Left ventricle myocardium inferior (tissue), 1 donor: ENCODE data around the gene ATP6V0C. TPM values are rescaled to one million over a fixed set of nuclear protein-coding genes. Genes with fewer than 3 reads are reported as not detected.

Experiments used
- DNase-seq: peaks from one replicate; pipeline ENCODE4 v3.0.0-alpha.2; 2020
- H3K27ac ChIP-seq: fragments of 200-600 bp; replicated peaks from 2 replicates; pipeline ENCODE4 v1.8.0; 2021
- H3K27me3 ChIP-seq: fragments of 200-600 bp; 2 replicates; pipeline ENCODE4 v1.8.0; 2021; ENCODE audit warnings: low read depth
- H3K36me3 ChIP-seq: fragments of 200-600 bp; 2 replicates; pipeline ENCODE4 v1.8.0; 2021
- H3K4me1 ChIP-seq: fragments of 200-600 bp; 2 replicates; pipeline ENCODE4 v1.8.0; 2021
- H3K4me3 ChIP-seq: fragments of 200-600 bp; 2 replicates; pipeline ENCODE4 v1.8.0; 2021; ENCODE audit warnings: mild to moderate bottlenecking, moderate library complexity
- H3K9me3 ChIP-seq: fragments of 200-600 bp; replicated peaks from 2 replicates; pipeline ENCODE4 v1.8.0; 2021
- CTCF ChIP-seq: fragments of 200-600 bp; IDR thresholded peaks from 2 replicates; pipeline ENCODE4 v1.8.0; 2021; ENCODE audit warnings: antibody characterized with exemption, mild to moderate bottlenecking, borderline replicate concordance
- intact Hi-C: fragments of 100-400 bp; cut with micrococcal nuclease; formaldehyde crosslinking; loops from one replicate; pipeline ENCODE4 v1.11.0; 2022
- total RNA-seq: library from RNA; stranded (reverse); fragmentation: NEBNext Ultra II Directional; extraction: Animal tissue kit (Norgen Biotek cat#: 25700); gene quantifications from one replicate; pipeline ENCODE4 v1.2.1, GENCODE V29; 2021
- donor health status: DM: no; HTN: yes; CAD: no; lungs with severe emphysema.

The ATP6V0C gene
- total RNA-seq, 1 donor from 2014 or later: 128 TPM

GRCh38 chr16:2473446-2473926, 40.3 kb upstream of the ATP6V0C start:
- Histone ChIP-seq H3K4me3 (peak overlapping the region; percentile 79), H3K36me3 (no peaks in the 10 kb centered on the region), H3K27me3 (peaks cover 49% of the 10 kb centered on the region), H3K27ac (no peak overlapping the region), H3K4me1 (peaks cover 69% of the 10 kb centered on the region), H3K9me3 (no peaks in the 10 kb centered on the region)
- TF ChIP-seq CTCF: no peak
- no peak for DNase-seq
- intact Hi-C loops: no loop called here

- no peaks in the 10 kb centered on the region for H3K36me3 ChIP-seq
- peak; percentile 56 for DNase-seq
- intact Hi-C loops: no loop called here
- peak overlapping the region; percentile 91 for H3K27ac ChIP-seq
- H3K27me3 ChIP-seq: peaks cover 44% of the 10 kb centered on the region
- H3K9me3 ChIP-seq: no peaks in the 10 kb centered on the region
- H3K4me3 ChIP-seq: peak overlapping the region; percentile 79
- TF ChIP-seq CTCF: peak; percentile 56
- H3K4me1 ChIP-seq: peaks cover 62% of the 10 kb centered on the region
Measured at GRCh38 chr16:2473999-2474876, 39.5 kb upstream of the ATP6V0C start.

- Histone ChIP-seq H3K27me3 (peaks cover 37% of the 10 kb centered on the region), H3K27ac (peak within 1 kb of the TSS; percentile 91), H3K36me3 (no peaks in the 10 kb centered on the region), H3K4me3 (peak within 1 kb of the TSS; percentile 79), H3K9me3 (no peaks in the 10 kb centered on the region), H3K4me1 (peaks cover 55% of the 10 kb centered on the region)
- peak; percentile 88 for DNase-seq
- TF ChIP-seq CTCF: no peak
- intact Hi-C loops: no loop called here
Measured at GRCh38 chr16:2474877-2475412, 38.8 kb upstream of the ATP6V0C start, which contains the start of gene TBC1D24. Gene TBC1D24 (plus strand): TSS chr16:2475127. CDS start chr16:2496149, 21,022 bp downstream.

GRCh38 chr16:2475413-2476344, 38.1 kb upstream of the ATP6V0C start:
- H3K4me1 ChIP-seq: peaks cover 49% of the 10 kb centered on the region
- H3K4me3 ChIP-seq: peak overlapping the region; percentile 79
- intact Hi-C loops: no loop called here
- H3K27me3 ChIP-seq: peaks cover 30% of the 10 kb centered on the region
- no peaks in the 10 kb centered on the region for H3K36me3 ChIP-seq
- H3K27ac ChIP-seq: peak overlapping the region; percentile 91
- H3K9me3 ChIP-seq: no peaks in the 10 kb centered on the region
- no peak for DNase-seq
- no peak for TF ChIP-seq CTCF

GRCh38 chr16:2476345-2476720, 37.4 kb upstream of the ATP6V0C start:
- no peaks in the 10 kb centered on the region for H3K36me3 ChIP-seq
- no peaks in the 10 kb centered on the region for H3K9me3 ChIP-seq
- H3K4me1 ChIP-seq: peaks cover 42% of the 10 kb centered on the region
- H3K4me3 ChIP-seq: peak overlapping the region; percentile 79
- H3K27me3 ChIP-seq: peaks cover 23% of the 10 kb centered on the region
- intact Hi-C loops: no loop called here
- no peak for DNase-seq
- H3K27ac ChIP-seq: no peak overlapping the region
- no peak for TF ChIP-seq CTCF
